Measurements from ENCODE around the gene ITPRIPL2.
A peak's percentile ranks its signal among the peaks of the same experiment; 100 is the strongest.

ITPRIPL2 gene

GRCh38 chr16:19143599-19143956, 29.8 kb downstream of the ITPRIPL2 start:
- no peak for DNase-seq

GRCh38 chr16:19145010-19145409, 31.2 kb downstream of the ITPRIPL2 start:
- no peak for DNase-seq

DNA sequence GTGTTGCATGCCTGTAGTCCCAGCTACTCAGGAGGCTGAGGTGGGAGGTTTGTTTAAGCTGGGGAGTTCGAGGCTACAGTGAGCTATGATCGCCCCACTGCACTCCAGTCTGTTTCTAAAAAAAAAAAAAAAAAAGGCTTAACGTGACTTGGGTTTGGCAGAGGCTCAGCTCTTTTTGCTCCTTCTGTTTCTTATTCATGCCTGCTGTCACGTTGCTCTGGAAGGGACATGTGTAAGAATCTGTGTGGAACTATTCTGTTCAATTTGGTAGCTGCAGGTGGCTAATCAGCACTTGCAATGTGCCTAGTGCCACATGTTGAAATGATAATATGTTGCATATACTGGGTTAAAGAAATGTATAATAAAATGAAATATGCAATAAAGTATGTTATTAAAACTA, 33.4 kb downstream of the ITPRIPL2 start:
- DNase-seq, result no peak

DNA sequence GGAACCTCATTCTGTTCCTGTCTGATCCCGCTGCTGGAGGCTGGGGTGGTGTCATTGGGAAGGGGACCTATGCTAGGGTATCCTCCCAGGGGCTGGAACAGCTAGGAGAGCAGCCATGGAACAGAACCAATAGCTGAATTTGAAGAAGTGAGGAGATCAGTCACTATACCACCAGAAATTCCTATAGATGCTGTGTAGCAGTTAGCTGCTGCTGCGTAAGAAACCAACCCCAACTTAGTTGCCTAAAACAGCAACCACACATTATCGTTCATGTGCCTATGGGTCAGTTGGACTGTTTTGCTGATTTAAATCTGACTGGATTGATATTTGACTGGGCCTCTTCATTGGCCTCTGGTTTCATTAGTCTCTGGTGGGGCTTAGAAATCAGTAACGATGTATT, 33.9 kb downstream of the ITPRIPL2 start:
- DNase-seq, result no peak

DNA sequence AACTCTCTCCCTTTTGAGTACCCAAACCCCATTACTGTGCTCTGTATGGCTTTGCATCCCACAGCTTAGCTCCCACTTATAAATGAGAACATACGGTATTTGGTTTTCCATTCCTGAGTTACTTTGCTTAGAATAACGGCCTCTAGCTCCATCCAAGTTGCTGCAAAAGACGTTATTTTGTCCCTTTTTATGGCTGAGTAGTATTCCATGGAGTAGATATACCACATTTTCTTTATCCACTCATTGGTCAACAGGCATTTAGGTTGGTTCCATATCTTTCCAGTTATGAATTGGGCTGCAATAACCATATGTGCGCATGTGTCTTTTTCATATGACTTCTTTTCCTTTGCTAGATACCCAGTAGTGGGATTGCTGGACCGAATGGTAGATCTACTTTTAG, 34.4 kb downstream of the ITPRIPL2 start:
- no peak for DNase-seq

DNA sequence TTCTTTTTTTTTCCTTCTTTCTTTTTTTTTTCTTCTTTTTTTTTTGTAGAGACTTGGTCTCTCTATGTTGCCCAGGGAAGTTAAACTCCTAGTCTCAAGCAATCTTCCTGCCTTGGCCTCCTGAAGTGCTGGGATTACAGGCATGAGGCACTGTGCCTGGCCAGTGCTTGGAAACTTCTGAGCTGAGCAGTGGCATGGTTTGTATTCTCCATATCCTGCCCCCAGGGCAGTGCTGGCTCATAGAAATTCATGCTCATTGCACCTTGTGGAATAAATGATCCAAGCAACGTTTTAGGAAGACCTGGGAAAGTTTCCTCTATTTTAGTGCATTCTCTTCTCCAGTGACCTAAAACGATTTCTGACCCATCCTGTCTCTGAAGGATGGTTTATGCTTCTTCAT, 37.5 kb downstream of the ITPRIPL2 start:
- no peak for DNase-seq

GRCh38 chr16:19152042-19152441, 38.3 kb downstream of the ITPRIPL2 start:
- no peak for DNase-seq

DNA sequence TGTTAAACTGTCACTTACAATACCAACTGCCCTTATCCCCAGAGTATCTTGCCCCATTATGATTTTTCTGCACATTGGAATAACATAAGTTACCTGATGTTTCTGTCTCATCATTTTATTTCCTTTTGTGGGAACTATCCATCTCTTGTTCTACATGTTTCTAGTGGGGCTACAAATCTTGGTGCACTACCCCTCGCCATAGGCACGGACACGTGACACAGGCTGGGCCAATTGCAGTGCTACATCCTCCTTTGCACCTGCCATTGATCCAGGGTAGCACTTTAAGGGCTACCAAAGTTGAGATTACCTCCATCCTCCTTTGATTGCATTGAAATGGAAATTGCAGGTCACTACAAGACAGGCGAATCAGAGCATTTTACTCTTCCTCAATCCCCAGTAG, 40.1 kb downstream of the ITPRIPL2 start:
- DNase-seq, result no peak

DNA sequence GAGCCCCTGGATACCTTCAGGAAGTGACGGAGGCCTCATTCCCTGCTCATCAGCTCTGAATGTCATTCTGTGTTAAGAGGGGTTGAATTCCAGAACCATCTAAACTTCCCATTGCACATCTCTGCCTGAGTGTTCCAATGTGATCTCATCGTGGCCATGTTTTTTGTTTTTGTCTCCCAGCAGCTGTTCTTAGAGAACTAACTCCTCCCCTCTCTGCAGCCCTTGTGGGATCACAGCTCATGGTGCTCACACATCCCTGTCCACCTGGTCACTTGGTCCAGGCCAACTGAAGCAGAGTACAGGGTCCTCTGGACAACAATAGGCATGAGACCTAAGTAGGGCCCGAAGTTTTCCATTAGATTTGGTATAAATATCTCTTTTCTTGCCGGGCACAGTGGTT, 48.3 kb downstream of the ITPRIPL2 start:
- DNase-seq, result no peak

DNA sequence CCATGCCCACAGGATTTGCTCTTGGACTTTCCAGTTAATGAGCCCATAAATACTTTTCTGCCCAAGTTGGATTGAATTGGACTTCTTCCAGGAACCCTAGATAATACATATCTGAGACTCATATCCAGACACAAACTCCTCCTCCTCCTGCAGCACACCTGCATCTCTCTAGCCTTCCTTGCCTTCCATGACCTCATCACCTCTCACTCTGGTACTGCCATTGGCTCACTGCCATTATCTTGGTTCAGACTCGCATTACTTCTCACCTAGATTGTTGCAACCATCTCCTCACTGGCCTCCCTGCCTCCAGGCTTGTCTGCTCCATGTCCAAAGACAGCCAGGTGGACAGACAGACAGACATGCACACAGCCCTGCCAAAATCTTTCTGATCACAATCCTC, 49.5 kb downstream of the ITPRIPL2 start:
- DNase-seq, result no peak

DNA sequence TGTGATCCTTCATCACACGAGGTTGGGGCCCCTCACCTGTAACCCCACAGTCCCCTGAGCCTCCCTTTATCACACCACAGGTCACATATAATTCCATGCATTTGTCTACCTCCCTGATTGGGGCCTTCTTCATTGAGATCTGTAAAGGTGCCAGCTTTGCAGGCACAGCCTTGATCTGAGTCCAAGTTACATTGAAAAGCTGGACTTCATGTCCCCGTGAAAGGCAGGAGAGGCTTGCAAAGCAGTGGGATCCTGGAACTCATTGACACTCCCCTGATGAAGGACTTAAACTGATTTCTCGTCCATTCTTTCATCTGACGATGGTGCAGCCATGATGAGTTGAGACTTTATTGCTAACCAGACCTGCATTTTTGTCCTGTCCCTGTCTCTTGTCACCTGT, 50.5 kb downstream of the ITPRIPL2 start:
- no peak for DNase-seq

GRCh38 chr16:19165101-19165500, 51.3 kb downstream of the ITPRIPL2 start:
- no peak for DNase-seq

DNA sequence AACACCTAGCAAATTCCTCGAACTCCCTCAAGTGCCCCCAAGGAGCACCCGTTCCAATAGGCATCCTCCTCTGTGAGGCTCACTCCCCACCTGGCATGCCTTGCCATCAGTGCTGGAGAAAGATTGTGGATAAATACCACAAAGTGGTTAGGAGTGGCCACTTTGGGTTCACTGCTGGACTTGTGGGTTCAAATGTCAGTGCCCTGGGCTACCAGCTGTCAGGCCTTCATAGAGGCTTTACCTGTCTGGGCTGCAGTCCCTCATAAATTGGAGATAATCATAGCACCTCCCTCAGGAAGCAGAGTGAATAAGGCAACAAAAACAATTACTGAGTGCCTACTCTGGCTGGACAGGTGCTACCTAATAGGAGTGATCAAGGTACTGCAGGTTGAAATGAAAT, 52.7 kb downstream of the ITPRIPL2 start:
- DNase-seq, result peak; percentile 11 to 51 (median 17)

- peak; percentile 66 to 87 (median 81) for DNase-seq
These were observed 54.1 kb downstream of the ITPRIPL2 start, which contains the start of gene SYT17 for GRCh38 chr16:19167710-19168370. Gene SYT17, plus strand, starts transcription at chr16:19168240. Its CDS starts 407 bp downstream, at chr16:19168647.

GRCh38 chr16:19168371-19169081, 54.8 kb downstream of the ITPRIPL2 start:
- peak; percentile 74 to 89 (median 81) for DNase-seq

GRCh38 chr16:19169082-19169639, 55.4 kb downstream of the ITPRIPL2 start:
- DNase-seq, result peak in 2 of 3 experiments; percentile 53 to 74

GRCh38 chr16:19170043-19170655, 56.4 kb downstream of the ITPRIPL2 start:
- DNase-seq, result no peak
